HL-60/S4 treated with phorbol 12-myristate 13-acetate at 8.2 ng/mL for 4 days and 3 days (cell line): Measurements from ENCODE around the gene EMX1.

Experiments used
- in situ Hi-C: fragments of 300-500 bp; cut with MboI; formaldehyde crosslinking; loops from 2 replicates; pipeline ENCODE4 v1.15.0; 2022; ENCODE audit warnings: low sequenced_read_pairs

The EMX1 gene

DNA sequence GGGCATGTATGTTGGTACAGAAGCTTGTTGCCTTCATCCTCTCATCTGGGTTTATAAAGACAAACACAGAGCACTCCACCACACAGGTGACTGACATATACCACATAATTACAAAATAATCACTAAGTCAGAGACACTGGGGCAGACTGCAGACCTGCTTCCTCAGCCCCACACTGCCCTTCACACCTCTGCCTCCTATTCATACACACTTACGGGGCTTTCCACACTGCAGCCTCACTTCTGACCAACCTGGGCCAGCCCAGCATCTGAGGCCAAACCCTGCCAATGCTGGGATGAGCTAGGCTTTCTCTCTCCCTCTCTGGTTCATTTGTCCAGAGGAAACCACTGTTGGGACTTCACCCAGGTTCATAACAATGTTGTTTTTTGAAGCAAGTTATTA, 4.5 kb downstream of the EMX1 start:
- in situ Hi-C loops, result no loop called here

DNA sequence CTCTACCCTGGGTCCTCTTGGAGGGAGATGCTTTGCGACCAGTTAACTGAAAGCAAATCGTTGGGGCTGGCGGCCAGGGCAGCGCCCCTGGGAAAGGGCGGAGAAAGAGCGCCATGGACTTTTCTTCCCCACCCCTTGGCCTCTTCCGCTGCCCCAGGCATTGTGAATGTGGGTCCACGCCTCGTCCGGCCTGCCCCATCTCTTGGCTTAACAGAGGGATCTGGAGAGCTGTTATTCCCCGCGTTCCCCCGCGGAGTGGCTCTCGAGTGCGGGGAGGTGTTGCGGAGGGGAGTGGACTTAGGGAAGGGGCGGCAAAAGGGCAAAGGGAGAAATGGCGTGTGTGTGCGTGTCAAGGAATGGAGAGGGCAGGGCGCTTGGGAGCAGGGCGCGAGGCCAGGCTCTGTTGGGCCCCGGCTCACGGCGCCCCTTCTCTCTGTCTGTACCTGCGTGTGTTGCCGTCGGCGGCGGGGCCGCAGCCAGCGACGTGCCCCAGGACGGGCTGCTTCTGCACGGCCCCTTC, 6.6 kb downstream of the EMX1 start:
- in situ Hi-C loops, result no loop called here

DNA sequence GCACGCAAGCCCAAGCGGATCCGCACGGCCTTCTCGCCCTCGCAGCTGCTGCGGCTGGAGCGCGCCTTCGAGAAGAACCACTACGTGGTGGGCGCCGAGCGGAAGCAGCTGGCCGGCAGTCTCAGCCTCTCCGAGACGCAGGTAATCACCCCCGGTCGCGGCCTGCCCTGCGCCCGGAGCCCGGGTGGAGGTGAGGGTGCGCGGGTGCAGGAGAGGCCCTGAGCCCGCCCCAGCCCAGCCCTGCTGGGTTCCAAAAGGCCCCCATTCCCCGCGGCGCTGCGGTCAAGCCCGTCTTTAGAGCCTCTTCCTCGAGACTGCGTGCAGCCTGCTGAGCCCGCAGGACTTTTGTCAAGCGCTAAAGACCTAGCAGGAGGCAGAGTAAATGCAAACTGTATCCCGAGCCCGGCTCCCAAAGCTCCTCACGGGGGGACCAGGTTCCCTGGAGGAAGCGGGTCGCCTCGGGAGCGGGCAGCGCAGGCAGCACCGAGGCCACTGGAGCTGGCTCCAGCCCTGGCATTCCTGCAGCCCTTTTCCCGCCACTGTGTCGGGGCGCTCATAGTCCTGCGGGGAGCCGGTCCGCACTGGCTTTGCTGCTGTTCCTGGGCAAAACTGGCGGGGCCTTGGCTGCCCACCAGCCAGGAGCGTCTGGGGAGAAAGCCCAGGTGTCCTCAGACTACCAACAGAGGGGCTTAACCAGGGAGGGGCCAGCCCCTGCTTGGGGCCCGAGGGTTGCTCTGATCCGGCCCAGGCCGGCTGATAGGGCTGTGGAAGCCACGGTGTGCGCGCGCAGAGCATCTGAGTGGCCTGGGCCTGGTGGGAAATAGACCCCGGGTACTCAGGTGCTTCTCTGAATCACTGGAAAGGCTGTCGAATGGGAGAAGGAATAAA, 7.3 kb downstream of the EMX1 start:
- in situ Hi-C loops, result no loop called here

DNA sequence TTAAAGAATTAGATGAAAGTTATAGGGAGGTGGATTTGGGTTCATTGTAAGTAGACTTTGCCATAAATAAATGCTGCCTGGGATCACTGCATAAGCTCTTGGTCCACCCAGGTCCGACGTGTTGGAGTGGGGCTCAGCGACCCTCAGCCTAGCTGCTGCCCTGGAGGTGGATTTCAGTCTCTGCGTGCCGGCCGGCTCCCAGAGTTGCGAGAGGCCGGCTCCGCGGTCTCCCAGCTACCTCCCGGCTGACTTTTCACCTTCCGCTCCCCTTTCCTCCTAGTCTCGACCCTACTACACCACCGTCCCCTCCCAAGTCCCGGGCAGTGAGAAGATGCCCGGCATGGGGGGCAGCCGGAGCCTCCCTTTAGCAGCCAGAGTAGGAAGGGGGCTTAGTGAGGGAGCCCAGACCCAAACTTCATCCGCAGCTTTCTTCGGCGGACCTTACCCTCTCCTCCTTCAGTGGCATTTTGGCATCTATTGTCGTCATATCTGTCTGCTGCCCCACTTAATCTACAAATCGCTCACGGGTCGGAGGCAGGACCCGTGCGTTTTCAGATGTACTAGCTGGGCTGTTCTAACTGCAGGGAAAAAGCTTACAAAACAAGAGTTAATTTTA, 8.1 kb downstream of the EMX1 start:
- in situ Hi-C loops, result no loop called here

DNA sequence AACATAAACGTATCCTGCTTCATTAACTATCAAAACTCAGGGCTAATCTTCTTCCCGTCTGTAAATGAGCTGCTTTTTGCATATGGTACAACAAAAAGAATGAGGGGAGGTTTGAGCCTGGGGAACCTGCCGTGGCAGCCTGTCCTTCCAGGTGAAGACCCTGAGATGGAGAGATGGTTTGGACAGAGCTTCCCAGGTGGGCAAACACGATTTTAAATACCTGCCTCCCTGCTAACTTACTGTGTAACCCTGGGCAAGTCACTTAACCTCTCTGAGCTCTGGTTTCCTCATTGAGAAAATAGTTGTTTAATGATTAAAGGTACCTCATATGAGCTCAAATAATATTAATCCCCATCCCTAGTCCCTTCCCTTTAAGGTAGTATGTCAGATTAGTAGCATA, 9.0 kb downstream of the EMX1 start:
- in situ Hi-C loops, result no loop called here

DNA sequence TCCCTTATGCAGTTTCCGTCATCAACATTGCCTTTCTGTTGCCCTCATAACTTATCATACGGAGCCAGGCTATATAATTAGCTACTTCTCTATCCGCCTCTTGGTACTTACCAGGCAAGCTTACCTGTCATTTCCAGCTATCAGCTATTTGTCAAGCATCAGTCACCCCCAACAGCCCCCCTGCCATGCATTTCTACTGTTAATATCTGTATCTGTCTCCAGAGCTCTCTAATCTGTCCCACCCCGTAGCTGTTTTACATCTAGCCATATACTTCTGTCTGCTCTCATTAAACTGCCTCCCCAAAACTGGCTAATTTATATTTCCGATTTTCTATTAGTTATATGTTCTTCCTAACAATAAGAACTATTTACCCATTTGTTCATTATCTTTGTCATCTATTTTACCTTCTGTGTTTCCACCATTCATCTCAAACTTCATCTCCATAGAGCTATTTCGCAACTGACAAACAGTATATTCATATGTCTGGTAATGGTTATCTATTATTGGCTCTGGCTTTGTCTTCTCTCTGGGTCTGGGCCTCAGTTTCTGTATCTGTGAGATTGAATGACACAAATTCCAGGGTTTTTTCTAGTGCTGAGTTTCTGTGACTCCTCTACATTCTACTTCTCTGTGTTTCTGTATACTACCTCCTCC, 9.6 kb downstream of the EMX1 start:
- in situ Hi-C loops, result no loop called here

DNA sequence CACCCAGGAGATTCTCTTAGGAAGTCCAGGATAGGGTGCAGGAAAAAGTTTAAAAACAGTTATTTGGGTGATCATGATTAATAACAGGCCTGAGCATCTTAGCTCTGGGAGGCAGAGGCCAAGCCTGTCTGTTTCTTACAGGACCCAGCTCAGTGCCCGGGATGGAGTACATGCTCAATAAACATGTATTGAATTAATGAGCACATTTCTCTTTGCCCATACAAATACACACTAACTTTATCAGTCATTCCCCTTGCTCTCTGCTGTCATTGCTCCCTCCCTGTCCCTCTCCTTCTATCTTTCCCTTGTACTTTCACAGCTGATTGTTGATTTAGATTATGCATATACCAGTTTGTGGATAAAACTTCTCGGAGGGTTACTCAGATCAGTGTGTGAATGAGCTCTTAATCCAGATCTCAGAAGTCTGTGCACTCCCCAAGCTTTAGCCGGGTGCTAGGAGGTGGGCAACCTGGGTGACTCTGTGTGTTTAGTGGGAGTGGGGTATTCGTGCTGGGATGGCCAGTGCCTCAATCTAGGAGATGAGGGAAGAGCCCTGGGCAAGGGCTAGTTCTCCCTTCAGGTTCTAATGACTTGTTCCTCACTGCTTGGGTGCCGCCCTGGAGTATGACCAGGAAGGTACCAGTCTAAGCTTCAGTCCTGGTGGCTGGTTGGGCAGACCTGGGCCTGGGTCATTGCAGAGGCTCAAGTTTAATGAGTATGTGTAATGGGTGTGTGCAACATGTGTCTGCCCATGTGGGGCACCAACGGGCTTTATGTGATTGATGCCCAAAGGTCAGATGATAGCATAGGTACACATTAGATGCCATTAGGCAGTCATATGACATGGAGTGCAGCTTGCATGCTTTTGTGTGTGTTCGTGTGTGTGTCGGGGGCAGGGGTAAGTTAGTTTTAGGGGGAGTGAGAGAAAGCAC, 10.6 kb downstream of the EMX1 start:
- in situ Hi-C loops, result no loop called here

DNA sequence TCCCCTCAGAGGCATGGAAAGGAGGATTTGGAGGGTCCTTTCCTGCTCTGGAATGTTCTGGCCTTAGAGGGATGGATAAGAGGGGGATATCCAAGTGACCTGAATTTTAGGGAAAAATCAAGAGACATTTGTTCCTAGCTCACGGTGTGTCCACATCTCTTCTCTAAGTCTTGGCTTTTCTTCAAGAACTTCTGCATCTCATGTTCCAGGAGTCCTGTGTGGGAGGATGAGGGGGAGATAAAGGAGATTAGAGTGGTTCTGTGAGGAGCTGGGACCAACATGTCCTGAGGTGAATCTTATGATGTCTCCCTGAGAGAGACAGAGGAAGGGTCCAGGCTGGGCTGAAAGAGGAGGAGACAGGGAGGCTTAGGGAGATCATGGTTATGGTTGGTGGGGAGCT, 11.7 kb downstream of the EMX1 start:
- in situ Hi-C loops, result no loop called here

DNA sequence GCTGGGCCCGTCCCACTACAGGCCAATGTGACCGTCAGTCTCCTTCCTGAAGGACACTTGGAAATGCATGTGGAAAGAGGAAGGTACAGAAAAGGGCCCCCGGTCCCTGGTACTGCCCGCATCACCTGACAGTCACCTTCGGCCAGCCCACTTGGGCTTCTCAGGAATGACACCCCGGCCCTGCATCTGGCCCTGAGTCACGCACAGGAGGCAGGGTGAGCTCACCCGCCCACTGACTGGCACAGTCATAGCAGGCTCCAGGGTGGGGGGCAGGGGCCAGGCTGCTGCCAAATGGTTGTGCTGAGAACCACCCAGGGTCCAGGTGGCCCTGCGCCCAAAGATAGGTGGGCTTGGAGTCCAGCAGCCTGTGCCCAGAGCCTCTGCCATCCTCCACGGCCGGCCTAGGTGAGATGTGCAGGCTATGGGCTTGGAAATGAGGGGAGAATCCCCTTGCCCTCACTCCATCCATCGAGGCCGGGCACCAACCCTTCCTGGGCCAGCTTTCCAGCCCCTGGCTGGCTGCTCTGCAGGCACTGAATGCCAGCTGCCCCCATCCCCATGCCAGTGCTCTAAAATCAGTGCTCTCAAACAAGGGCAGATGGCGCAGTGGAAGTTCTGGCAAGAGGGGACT, 14.1 kb downstream of the EMX1 start:
- in situ Hi-C loops, result no loop called here

DNA sequence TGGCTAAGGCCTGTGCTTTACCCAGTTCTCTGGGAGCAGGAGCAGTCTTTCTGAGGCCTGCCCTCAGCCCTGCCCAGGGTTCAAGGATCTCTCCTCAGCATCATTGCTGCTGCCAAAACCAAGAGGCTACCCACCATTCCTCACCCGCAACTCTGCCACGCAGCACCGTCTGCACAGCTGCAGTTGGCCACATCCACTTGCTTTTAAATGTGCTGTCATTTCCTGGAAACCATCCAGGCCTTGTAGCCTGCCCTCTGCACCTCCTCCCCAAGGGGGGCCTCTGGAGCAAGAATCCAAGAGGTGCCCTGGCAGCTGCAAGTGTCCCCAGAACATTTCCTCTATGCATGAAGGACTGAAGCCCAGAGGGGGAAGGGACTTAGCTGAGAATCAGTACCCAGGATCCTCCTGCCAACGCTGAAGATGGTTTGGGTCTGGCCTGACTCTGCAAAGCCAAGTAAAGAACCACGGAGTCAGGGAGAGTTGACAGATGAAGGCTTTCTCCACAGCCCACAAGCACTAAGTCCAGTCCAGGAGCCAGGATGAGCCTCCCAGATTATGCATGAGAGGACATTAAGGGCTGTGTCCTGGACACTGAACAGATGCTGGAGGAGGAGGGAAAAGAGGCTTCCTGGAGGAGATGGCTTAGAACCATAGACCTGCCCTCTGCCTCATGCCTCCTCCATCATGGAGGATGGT, 14.9 kb downstream of the EMX1 start:
- in situ Hi-C loops, result no loop called here

DNA sequence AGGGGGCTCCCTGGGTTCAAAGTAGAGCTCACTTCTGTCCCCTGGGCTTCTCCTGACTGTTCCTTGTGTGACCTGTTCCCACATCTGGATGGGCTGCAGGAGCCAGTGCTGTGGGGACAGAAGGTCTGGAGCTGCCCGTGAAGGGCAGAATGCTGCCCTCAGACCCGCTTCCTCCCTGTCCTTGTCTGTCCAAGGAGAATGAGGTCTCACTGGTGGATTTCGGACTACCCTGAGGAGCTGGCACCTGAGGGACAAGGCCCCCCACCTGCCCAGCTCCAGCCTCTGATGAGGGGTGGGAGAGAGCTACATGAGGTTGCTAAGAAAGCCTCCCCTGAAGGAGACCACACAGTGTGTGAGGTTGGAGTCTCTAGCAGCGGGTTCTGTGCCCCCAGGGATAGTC, 15.5 kb downstream of the EMX1 start:
- in situ Hi-C loops, result no loop called here

DNA sequence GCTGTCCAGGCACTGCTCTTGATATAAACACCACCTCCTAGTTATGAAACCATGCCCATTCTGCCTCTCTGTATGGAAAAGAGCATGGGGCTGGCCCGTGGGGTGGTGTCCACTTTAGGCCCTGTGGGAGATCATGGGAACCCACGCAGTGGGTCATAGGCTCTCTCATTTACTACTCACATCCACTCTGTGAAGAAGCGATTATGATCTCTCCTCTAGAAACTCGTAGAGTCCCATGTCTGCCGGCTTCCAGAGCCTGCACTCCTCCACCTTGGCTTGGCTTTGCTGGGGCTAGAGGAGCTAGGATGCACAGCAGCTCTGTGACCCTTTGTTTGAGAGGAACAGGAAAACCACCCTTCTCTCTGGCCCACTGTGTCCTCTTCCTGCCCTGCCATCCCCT, 15.9 kb downstream of the EMX1 start:
- in situ Hi-C loops, result no loop called here

DNA sequence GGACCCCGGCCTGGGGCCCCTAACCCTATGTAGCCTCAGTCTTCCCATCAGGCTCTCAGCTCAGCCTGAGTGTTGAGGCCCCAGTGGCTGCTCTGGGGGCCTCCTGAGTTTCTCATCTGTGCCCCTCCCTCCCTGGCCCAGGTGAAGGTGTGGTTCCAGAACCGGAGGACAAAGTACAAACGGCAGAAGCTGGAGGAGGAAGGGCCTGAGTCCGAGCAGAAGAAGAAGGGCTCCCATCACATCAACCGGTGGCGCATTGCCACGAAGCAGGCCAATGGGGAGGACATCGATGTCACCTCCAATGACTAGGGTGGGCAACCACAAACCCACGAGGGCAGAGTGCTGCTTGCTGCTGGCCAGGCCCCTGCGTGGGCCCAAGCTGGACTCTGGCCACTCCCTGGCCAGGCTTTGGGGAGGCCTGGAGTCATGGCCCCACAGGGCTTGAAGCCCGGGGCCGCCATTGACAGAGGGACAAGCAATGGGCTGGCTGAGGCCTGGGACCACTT, 16.4 kb downstream of the EMX1 start:
- in situ Hi-C loops, result no loop called here

DNA sequence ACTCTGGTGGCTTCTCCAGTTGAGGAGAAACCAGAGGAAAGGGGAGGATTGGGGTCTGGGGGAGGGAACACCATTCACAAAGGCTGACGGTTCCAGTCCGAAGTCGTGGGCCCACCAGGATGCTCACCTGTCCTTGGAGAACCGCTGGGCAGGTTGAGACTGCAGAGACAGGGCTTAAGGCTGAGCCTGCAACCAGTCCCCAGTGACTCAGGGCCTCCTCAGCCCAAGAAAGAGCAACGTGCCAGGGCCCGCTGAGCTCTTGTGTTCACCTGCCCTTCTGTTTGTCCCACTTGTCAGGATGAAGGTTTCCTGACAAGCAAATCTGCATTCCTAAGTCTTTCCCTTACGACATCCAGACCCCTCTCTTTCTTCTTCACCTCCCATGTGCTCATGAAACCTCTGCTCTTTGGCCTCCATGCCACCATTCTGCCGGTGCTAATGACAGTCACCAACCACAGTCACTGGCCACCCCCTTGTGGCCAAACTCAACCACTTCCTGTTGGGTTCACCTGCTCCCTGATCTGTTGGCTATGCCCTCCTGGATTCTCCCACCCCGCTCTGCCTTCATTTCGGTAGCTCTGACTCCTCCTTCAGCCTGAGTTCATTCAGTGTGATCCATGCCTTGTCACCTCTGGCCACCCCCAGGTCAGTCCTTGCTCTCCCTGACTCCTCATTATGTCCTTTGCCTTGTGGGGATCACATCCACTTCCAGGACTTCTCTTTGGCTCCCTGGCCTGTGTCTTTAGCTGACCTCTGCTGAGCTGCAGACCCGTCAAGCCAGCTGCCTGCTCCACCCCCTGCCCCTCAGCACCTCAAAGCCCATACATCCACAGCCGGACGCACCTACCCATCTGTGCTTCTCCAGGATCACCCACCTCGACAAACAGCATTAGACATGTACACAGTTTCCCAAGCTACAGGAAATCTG, 17.6 kb downstream of the EMX1 start:
- in situ Hi-C loops, result no loop called here

DNA sequence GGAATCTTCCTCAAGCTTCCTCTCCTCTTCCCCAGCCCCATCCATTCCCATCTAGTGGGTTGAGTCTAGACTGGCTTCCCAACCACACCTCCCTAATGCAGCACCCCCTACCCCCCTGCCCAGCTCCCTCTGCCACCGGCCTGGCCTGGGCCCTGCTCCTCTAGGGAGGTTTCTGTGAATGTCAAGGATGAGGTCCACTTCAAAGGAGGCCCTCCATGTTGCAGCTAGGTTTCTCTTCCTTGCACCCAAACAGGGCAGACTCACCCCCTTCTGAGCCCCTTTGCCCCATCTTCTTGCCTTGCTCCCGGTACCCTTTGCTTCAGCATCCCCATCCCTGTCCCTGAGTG, 18.3 kb downstream of the EMX1 start:
- in situ Hi-C loops, result no loop called here

DNA sequence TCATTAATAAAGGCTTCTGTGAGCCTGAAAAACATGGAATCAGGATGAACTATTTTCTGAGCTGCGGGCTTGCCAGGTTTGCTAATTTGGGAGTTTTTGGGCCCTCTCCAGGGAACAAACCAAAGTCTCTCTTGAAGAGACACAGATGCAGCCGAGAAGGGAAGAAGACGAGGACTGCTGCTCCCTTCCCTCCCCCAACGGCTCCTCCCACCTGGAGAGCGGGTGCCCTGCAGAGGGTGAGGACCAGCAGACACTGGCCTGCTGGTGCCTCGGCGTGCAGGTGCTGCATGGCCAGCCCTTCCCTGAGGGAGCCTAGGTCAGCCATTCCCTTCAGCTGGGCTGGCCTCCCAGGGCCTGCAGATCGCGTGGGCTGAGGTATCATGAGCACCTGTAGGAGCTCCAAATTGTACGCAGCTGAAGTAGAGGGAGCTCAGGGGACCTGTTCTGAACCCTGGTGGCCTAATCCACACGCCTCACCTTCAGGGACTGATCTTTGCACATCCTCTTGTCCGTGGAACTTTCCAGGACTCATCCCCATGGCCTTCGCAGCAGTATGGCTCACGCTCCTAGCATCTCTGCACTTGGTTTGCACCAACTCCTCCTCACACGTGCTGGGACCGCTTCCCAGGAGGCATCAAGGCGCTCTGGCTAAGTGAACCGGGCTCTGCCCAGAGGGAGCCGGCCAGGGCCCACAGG, 19.5 kb downstream of the EMX1 start:
- in situ Hi-C loops, result no loop called here

DNA sequence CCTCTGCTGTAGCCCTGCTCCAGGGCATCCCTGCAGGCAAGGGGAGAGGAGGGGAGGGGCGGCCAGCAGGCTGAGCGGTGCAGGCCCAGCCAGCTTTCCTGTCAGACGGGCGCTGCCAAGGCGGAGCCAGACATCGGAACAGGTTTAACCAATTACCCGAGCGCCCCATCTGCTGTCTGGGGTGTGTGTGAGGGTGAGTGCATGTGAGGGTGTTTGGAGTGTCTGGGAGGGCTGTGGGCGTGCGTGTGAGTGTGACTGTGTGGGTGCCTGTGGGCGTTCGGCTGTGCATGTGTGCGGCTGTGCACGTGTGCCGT, 20.0 kb downstream of the EMX1 start:
- in situ Hi-C loops, result no loop called here

DNA sequence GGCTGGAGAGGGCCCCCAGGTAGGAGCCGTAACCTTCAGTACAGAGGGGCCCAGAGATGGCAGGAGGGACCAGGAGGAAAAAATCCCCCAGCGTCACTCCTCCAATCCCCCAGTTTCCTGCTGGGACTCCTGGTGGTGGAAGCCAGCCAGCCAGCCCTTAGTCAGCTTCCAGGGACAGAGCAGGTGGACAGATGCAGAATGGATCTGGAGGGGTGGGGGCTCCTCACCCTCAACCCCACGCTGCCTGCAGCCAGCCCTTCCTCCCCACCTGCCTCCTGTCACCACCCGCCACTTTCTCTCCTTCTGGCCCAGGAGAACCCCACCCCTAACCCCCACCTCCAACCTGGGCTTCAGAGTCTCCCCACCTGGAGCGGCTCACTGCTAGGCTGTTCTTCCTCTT, 21.1 kb downstream of the EMX1 start:
- in situ Hi-C loops, result no loop called here
